DMS153 treated with DMSO at 0.1 percent for 48 hours (cell line): ENCODE measurements around the gene CNTNAP2.

Source experiments
- DNase-seq: peaks from one replicate; lab custom pipeline; 2025; ENCODE audit not compliant: unreplicated experiment; lab: John Stamatoyannopoulos, UW

The CNTNAP2 gene

DNA sequence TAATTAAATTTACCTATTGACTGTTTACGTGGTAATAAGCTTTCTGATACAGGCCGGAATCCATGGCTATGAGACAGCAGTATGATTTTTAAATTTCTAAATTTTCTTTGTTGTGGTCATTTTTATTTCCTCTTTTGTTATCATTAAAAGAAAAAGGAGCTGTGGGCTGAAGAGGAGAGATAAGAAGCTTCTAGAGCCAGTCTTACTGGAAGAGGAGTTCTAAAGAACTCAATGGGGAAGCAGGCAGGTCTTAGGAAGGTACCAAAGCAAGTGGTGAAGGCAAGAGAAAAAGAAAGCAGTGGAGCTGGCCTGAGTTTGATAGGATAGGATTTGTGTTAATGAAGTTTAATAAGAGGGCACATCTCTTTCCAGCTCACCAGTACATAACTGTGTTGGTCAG lies 1187.8 kb downstream of the CNTNAP2 start:
- no peak for DNase-seq

DNA sequence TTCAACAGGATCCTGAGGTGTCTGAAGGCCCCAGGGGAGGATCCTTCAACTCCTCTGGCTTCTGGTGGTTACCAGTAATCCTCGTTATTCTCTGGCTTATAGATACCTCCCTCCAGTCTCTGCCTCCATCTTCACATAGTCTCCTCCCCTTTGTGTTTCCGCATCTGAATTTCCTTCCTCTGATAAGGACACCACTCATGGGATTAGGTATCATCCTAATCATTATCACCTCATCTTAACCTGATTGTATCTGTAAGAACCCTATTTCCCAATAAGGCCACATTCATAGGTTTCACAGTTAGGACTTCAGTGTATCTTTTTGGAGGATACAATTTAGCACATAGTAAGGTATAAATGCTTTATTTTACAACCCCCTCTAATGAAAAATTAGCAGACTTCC lies 1189.2 kb downstream of the CNTNAP2 start:
- no peak for DNase-seq

- no peak for DNase-seq
These were observed 1191.9 kb downstream of the CNTNAP2 start for GRCh38 chr7:147308539-147308938.

GRCh38 chr7:147311336-147311735 lies 1194.7 kb downstream of the CNTNAP2 start:
- DNase-seq = no peak

DNA sequence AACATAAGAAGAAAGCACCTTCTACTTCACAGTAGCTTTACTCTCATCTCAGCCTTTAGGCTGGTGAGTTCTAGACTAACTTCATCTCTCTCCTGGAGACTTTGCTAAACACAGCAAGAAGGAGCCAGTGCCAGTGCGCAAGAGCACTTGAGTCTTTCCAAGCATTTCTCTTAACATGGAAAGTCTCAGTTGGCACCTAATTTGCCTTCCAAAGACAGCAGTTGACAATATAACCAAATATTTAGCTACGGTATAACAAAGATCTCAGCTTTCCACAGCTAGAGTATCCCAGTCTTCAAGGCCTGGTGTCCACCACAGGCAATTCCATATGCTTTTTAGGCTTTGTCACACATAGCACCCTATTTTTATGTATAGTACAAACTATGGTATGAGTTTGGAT lies 1204.9 kb downstream of the CNTNAP2 start:
- DNase-seq = no peak

DNA sequence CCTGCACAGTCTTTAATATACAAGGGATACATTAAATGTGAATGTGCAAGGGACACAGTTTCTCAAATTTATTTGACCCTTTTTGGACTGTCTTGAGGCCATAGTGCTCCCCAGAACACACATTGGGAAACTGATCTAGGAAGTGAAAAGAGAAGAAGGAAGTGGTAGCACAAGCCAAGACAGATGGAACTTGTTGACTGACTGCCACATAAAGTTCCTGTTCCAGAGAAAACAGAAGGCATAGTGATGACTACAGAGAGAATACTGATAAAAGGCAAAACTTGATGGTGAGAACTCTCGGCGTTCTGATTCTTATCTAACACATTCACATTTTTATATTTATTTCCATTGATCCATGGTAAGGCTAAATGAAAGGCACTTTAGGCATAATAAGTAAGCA lies 1216.4 kb downstream of the CNTNAP2 start:
- DNase-seq = no peak

DNA sequence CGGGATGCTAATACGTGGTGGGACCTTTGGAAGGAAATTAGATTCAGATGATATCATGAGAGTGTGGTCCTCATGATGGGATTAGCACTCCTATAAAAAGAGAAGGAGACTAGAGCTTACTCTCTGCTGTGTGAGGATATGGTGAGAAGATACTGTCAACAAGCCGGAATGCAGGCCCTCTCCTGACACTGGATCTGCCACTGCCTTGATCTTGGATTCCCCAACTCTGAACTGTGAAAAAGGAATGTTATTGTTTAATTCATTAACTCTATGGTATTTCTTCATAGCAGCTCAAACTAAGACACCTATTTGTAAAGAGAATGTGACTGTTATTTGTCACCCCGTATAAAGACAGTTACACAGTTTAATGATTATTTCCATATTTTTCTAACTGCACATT lies 1246.5 kb downstream of the CNTNAP2 start:
- no peak for DNase-seq

DNA sequence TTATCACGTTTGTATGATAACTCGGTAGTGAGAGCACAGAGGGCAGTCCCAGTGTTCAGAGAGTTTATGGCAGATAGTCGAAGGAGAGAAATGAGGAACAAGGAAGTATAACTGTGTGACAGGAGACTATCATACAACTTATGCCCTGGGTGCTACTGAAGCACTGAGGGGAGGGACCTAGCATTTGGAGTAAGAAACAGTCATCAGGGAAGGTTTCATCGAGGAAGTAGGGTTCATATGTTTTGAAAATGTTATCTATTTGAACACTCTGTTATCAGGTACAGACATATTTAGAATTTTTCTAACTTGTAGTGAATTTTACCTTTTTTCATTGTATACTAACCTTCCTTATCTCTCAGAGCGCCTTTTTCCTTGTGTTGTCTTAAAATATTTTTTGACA lies 1259.6 kb downstream of the CNTNAP2 start:
- DNase-seq = no peak

GRCh38 chr7:147380926-147381325 lies 1264.3 kb downstream of the CNTNAP2 start:
- DNase-seq = no peak

DNA sequence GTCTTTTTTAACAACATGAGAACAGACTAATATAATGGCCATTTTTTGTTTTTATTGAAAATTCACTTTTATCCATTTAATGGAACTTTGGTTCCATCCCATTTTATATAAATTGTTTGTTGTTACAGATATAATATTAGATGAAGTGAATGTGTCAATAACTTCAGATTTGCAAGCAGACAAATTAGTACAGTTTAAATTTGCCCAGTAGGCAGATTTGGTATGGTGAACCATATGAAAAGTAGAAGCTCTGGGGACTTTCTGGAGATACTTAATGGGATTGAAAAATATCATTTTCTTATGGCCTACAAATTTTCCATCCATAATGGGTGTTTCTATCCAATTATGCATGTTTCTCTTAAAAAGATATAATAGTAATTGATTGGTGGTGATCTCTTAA lies 1277.7 kb downstream of the CNTNAP2 start:
- no peak for DNase-seq

DNA sequence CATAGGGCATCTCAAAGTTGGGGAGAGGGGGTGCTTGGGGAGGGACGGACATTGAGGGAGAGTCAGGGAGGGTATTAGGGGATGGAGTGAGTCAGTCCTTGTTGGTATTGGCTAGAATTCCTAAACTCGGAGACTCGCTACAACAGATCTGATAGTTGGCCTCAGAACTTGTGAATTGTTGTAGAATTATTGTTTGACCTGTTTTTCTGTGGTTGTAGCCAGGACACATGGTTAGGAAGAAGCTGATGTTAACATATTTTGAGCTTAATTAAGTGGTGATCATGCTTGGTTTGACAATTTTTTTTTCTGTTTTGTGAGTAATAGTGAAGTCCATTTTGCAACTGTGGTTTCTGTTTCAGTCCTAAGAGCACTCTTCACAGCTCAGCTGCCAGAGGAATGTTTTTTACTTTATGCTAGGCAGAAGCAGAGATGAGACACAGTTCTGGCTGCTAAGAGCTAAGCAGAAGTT lies 1283.7 kb downstream of the CNTNAP2 start:
- DNase-seq = no peak

- no peak for DNase-seq
These were observed 1284.3 kb downstream of the CNTNAP2 start for GRCh38 chr7:147400925-147401324.

GRCh38 chr7:147405621-147406020 lies 1289.0 kb downstream of the CNTNAP2 start:
- no peak for DNase-seq

DNA sequence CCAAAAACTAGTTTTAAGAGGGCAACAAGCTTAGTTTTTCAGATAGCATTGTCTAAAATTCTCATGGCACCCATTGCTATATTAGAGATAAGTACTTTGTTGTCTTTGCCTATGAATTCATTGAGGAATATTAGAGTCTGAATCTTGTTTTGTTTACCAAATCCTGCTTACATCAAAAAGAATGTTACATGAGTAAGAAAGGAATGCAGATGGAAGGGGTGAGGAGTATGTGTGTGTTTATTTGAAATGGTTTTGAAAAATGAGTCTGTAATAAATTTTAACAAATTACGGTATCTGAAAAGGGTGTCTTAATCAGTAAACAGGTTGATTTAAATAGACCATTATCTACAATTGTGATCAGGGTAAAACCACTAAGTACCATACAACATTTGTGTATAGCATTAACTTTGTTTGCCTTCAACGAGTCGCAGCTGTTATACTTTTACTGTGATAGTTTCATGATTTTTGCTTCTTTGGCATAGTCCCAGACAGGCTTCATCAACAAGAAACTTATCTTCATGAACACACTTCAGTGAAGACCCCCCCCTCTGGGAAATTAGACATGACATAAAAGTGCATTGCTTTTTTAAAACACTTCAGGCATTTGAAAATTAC lies 1290.0 kb downstream of the CNTNAP2 start:
- no peak for DNase-seq

DNA sequence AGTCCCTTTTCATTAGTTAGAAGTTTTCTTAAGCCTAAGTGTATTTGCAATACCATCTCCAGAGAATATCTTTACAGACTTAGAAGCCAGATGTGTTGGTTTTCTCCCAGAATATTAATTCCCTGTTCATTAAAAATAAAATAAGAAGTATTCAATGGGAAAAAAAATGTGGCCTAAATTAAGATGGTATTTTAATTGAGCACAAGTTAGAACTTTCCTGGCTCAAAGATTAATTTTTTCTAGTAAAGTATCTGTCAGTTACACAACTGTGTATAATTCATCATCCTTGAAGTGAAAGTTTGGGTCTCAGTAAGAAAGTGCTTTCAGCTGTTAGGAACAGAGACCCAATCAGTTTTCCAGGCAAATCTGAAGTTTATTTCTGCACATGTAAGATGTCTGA lies 1294.5 kb downstream of the CNTNAP2 start:
- DNase-seq = no peak

DNA sequence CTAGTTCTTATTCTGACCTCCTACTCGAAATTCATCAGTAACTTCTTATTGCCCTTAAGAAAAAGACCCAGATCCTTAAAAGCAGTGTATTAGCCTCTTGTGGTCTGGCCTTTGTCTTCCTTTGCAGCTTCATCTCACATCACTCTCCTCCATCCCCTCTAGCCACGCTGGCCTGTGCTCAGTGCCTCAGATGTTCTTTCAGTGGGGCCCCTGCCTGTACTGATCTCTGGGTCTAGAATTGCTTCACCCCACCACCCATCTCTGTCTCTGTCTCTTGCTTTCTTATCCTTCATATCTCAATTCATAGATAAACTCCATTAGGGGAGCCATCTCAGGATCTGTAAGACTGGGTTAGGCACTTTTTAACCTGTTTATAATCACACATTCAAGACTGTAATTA lies 1295.5 kb downstream of the CNTNAP2 start:
- no peak for DNase-seq

DNA sequence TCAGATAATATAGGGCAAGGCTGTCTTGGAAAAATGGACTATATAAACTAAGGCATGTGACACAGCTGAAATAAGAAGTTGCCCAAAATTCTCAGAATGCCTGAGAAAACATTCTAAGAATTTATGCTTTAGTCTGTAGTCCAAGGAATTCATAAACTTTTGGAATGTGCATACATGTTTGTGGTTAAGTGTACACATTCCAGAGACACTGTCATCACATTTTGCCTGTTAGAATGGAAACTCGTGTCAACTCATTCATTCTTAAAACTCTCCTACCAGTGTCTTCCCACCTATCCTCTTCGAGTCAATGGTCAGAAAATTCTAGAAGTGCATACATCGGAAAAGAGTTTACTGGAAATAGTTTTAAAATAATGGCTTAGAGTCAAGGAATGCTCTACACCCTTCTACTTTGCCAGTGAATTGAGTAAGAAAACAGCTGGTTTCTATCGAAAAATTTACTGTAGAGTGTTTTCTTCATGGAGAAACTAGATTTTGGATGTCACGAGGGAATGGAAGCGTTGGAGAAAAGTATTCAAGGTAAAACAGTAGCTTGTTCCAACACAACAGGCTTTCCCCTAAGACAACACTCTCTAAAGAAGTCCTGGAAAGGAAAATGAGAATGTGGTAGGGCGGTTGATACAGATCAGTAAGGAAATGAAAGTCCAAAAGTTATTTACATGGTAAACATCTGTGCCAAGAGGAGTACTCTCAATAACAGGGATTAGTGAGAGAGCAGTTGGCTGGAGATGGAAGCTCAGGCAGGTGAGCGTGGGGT lies 1296.4 kb downstream of the CNTNAP2 start:
- no peak for DNase-seq

DNA sequence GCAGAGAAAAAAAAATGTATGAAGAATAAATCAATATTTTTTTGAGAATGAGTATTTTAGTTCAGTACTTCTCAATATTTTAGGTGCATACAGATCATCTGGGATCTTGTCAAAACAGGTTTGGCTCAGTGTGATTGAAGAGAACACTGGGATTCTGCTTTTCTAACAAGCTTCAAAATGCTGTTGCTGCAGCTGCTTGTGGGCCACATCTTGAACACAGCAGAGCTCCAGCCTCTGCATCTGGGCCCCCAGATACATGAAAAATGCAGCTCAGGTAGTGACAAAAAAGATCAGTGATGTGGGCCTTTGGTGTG lies 1296.9 kb downstream of the CNTNAP2 start:
- no peak for DNase-seq

DNA sequence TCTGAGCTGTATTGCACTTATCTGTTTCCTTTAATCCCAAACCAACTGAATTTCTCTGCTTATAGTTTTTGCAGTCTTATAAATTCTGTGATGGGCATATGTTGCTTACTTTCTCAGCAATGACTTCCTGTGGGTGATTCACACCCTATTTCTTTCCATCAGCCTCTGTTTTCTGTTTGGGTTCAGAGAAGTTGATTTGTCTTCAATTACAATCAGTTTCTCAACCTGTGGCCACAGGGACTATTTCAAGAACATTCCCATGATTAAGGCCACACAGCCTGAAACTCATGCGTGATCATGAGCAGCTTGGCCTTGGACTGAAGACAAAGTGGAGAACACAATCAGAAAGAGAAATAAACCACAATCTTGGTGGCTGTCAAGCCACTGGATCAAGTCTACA lies 1299.4 kb downstream of the CNTNAP2 start:
- DNase-seq = no peak

- peak; percentile 59 for DNase-seq
These were observed 1302.4 kb downstream of the CNTNAP2 start for GRCh38 chr7:147418966-147419365.

DNA sequence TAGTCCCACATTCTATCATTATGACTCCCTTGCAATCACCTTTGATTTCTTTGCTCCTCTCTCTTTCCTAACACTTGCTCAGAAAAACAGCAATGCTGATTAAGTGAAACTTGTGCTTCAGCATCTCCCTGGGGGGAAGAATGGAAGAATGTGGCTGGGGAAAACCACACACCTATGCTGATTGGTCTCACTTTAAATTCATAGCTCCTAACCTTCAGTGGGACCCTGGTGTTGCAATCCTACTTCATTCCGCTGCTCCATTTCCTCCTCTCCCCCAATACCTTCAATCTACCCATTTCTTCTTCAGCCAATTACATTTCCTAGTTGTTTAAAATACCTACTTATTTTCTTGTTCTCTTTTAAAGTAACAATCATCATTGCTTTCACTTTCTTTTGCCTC lies 1307.3 kb downstream of the CNTNAP2 start:
- no peak for DNase-seq

DNA sequence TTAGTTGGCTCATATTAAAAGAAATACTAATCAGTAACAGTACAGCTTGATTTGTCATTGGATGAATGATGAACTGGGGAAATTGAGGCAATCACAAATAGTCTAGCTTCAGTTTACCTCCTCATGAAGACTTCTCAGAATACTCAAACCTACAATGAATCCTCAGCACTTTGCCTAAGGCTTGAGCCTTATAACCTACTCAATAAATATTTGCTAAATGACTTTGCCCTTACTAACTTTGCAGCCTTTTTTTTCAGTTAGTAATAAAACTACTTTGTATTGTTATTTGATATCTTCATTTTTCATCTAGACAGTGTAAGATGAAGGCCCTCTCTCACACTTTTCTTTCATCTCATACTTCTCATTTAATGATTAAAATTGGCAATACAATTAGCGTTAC lies 1311.5 kb downstream of the CNTNAP2 start:
- no peak for DNase-seq

GRCh38 chr7:147429961-147430360 lies 1313.4 kb downstream of the CNTNAP2 start:
- no peak for DNase-seq
